Urothelium cell line (cell line): ENCODE measurements around the gene TNIK.
"Not testable (repeated sequence)": the region's sequence is repeated elsewhere in the genome, so short reads cannot be mapped to it uniquely, and the experiment has no call there.

Experiments used
- DNase-seq: peaks from one replicate; pipeline ENCODE4 v3.0.0; 2011; ENCODE audit warnings: low spot score, mixed read lengths
- FAIRE-seq: peaks from 2 replicates; lab custom pipeline; 2011; peaks lifted over from hg19 to GRCh38; lab: Jason Lieb, UNC

TNIK gene

GRCh38 chr3:171389491-171389890 is 70.7 kb downstream of the TNIK start:
- DNase-seq (no peak), FAIRE-seq (no peak)

- no peak for DNase-seq
- no peak for FAIRE-seq
Observed at GRCh38 chr3:171388527-171388926, 71.7 kb downstream of the TNIK start.

GRCh38 chr3:171387062-171387461 is 73.1 kb downstream of the TNIK start:
- FAIRE-seq (no peak), DNase-seq (no peak)

- FAIRE-seq (no peak), DNase-seq (no peak)
Observed at GRCh38 chr3:171385086-171385485, 75.1 kb downstream of the TNIK start.

DNA sequence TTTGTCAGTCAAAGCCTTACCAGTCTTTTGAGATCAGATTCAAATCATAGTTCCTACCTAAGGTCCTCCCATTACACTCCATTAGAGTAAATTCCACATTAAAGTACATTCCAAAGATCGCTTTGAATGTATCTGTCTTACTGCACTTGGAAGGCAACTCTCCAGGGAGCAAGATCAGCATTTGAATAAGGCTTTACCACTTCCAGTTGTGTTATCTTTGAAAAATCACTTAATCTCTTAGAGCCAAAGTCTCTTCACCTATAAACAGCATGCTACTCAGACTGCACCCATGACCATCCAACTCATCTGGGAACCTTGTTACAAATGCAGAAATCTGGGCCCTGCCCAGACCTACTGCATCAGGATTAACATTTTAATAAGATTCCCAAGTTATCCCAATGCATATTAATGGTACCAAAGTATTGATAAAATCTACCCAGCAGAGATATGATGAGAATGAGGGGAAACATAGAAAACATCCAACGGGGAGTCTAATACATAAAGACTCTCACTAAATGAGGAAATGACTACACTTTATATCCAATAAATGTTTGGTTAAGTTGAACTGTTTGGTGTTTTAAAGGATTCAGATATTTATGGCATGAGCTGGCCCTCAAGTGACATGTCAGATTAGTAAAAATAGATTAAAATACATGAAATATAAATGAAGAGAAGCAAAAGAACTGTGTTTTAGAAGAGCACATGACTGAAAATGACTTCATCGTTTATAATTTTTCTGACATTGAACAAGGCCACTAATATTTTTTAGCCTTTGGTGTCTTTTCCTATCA is 75.9 kb downstream of the TNIK start:
- DNase-seq (no peak), FAIRE-seq (no peak)

DNA sequence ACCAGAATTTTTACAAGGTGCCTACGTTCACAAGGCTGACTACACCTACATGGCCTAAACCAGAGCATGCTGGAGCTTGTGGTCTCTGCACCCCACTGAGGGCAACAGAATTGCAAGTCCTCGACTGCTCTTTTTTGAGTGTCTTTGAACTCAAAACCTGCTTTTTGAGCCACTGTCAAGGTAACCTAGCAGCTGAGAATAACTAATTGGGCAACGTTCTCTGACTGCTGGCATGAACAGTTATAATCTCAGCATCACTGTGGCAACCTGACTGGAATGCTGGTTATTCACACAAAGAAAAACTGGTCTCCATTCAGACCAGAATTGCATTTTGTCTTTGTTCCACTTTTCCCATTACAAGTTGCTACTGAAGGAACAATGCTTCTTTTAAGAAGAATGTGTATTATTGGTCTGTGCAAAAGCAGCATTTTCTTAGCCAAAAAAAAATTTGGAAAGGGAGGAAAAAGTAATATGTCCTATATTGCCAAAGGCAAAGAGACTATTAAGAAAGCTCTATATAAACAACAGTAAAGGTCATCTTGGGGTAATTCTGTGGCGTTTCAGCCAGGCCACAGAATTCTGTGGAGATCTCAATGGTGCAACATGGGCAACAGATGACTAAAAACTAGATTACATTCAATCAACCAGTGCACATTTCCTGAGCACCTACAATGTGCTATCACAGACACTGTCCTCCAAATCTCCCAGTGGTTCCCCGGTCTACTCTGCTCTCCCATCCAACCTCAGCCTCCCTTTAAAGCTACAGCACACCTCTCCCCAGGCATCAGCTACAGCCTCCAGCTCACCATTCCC is 76.8 kb downstream of the TNIK start:
- FAIRE-seq (no peak), DNase-seq (no peak)

GRCh38 chr3:171382347-171382746 is 77.9 kb downstream of the TNIK start:
- FAIRE-seq, DNase-seq: not testable (repeated sequence)

- no peak for DNase-seq
- FAIRE-seq: no peak
Observed at GRCh38 chr3:171380711-171381425, 79.3 kb downstream of the TNIK start.

DNA sequence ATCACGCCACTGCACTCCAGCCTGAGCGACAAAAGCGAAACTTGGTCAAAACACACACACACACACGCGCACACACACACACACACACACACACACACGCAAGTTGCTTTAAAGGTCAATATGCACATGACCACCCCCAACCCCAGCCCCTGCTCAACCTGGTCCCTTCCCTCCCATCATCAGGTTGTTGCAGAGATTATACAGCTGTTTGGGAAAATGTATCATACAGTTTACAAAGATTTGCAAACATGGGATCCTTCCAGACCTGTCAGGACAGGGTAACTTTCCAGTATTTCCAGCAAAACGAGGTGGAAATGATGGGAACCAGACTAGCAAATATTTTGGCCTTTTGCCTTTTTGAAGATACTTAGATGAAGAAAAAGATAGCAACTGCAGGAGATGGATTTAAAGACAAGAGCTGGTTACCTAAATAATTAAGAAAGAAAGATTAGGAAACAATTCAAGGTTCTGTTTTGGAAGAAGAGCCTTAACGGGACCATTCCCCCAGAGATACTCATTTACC is 80.2 kb downstream of the TNIK start:
- no peak for DNase-seq
- FAIRE-seq: no peak

DNA sequence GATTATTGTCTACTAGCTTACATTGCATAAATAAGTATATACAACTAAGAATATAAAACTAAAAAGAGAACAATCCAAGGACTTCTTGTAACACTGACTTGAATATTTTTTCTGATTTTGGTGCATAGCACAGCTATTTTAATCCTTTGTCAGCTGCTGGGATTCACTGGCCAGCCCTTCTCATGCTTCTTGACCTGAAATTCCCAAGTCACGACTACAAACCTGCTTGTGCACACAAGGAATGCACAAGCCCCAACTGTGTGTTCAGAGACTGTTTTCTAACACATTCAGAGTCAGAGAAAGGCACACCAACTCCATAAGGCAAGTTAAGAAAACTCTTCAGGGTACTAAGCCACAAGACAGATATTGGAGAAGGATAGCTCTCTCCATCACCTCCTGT is 80.9 kb downstream of the TNIK start:
- no peak for DNase-seq
- no peak for FAIRE-seq

DNA sequence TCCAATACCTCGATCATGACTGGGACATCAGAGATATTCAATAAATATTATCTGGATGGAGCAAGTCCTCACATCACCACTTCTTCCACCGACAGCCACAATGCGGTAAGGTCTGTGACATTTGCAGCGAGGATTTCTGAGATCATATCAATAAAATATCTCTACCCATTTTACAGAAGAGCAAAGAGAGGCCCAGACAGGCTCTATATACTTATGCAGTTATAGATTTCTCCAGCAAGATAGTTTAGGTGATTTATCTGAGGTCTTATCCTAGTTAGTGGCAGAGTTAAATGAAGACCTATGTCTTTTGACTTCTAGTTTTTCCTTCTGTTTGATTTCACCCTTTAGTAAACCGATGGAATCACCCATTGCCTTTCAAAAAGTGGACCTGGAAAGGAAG is 81.6 kb downstream of the TNIK start:
- FAIRE-seq (no peak), DNase-seq (no peak)

- no peak for FAIRE-seq
- DNase-seq: no peak
Observed at GRCh38 chr3:171377859-171378258, 82.3 kb downstream of the TNIK start.

DNA sequence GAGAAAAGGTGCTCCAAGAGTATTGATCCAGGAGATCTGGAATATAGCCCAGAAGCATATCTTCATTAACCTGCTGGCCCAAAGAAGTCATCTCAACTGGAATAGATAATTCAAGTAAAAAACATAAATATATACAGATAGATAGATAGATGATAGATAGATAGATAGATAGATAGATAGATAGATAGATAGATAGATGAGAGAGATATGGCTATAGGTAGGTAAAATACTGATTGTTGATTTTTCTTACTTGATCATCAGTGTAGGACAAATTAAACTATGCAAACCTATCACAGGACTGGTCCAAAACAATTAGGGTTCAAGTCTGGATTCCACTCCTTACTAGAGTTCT is 83.6 kb downstream of the TNIK start:
- FAIRE-seq: no peak
- DNase-seq: no peak

DNA sequence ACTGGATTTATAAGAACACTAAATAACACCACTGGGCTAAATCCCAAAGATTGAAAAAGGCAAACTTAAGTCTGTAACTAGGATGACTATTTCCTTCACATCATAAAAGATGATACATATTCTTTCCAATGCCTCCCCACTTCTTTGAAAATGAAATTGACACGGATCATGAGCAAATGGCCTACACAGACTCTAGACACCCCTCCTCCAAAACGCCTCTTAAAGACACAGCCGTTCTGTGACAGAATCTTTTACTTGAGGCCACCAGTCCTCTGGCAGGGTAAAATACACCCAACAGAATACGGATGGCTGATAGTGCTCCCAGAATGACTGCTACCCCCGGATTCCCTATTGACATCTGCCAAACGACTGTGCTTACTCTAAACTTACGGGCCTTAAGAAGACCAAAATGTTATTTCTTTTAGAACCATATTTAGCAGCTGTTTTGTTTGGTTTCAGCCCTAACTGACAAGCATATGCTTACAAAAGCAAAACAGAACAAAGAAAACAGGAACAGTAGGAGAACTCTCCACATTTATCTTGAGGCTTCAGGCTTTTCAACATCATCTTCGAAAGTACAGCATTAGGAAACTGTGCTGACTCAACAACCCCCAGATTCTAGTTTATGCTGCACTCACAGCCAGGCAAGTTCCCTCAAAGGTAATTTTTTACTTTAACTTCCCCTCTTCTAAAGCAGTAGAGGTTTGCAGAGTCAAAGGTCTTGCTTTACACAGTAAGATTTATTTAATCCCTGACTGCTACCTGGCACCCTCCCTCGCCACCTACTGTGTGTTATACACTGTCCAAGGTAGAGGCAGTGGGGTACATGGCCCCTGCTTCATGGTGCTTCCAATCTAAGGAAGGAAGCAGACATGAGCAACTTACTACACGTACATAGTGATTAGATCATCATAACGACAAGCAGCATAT is 84.3 kb downstream of the TNIK start:
- no peak for DNase-seq
- no peak for FAIRE-seq

GRCh38 chr3:171374661-171375285 is 85.4 kb downstream of the TNIK start:
- DNase-seq (no peak), FAIRE-seq (no peak)

DNA sequence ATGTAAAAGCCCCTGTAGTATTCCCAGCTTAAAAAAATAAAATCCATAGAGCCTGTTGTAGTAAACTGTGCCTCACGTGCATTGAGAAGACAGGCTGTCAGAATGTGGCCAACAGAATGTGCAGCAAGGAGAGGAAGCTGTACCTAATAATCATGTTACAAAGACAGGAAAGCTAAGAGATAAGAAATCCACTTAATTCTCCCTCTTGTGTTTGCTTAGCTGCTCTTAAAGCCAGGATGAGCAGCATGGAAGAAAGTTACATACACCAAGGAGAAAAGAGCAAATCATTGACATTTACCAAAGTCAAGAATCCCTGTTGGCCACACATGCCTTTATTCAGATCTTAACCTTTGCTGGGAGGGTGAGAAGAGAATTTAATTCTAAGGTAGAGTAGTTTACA is 85.9 kb downstream of the TNIK start:
- no peak for FAIRE-seq
- DNase-seq: no peak

DNA sequence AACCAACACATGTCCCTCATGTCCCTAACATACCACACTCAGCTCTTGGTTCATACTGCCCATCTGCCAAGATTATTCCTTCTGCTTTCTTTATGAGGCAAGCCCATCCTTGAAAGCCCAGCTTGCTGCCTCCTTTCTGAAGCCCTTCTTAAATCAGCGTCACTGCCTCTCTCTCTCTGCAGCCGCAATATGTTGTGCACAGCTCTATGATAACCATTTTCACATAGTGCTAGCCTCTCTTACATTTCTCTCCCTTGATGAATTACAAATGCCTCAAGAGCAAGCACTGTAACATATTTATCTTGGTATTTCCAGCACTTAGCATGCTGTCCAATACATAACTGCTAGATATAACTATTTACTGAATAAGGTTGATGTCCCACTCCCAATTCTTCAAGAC is 86.5 kb downstream of the TNIK start:
- FAIRE-seq (no peak), DNase-seq (no peak)

DNA sequence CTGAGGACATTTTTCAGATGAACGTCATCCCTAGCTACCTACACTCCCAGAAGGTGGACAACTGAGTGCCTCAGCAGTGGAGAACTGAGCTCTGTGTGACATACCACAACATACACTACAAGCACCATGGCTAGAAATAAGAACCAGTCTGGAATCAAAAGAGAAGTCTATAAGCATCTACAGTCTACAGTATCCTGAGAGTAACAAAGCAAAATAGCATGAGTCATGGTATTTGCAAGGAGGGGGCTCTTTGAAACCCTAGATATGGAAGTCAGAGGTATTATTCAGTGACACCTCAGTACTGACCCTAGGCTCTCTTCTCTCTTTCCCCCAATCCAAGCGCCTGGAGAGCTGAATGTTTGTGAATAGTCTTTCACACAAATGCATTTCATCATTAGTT is 87.5 kb downstream of the TNIK start:
- FAIRE-seq (no peak), DNase-seq (no peak)

GRCh38 chr3:171371354-171371753 is 88.9 kb downstream of the TNIK start:
- DNase-seq: no peak
- FAIRE-seq: no peak

- DNase-seq: no peak
- no peak for FAIRE-seq
Observed at GRCh38 chr3:171369156-171369555, 91.0 kb downstream of the TNIK start.
